H1 (cell line): Measurements from ENCODE around the gene FADS3. TPM values are rescaled to one million over a fixed set of nuclear protein-coding genes. Genes with fewer than 3 reads are reported as not detected.
"Not testable (repeated sequence)": the region's sequence is repeated elsewhere in the genome, so short reads cannot be mapped to it uniquely, and the experiment has no call there.

Experiments
- CTCF ChIA-PET: fragments of 300-600 bp; sonication (Branson Sonifier 250); formaldehyde crosslinking; loops from one replicate; lab custom pipeline; 2021; ENCODE audit not compliant: partially characterized antibody; lab: Charles Lee
- POLR2A ChIA-PET: fragments of 300-600 bp; sonication (Branson Sonifier 250); formaldehyde crosslinking; loops from one replicate; lab custom pipeline; 2021; ENCODE audit warnings: inconsistent platforms; ENCODE audit not compliant: partially characterized antibody; lab: Charles Lee
- DNase-seq, 2 experiments: peaks; one replicate each; pipeline versions ENCODE4 v3.0.0 to v3.0.0-alpha.2; 2010 to 2022; ENCODE audit warnings: low spot score in 2 of 2, low read depth in 1 of 2, mixed read lengths in 1 of 2
- FAIRE-seq: peaks from 2 replicates; lab custom pipeline; 2011; peaks lifted over from hg19 to GRCh38; lab: Jason Lieb, UNC
- H2AFZ ChIP-seq: 2 replicates; pipeline ENCODE4 v1.8.1; 2012; ENCODE audit warnings: low read length, inconsistent platforms
- H2AK5ac ChIP-seq: 2 replicates; pipeline ENCODE4 v1.6.1; 2013; ENCODE audit warnings: low read depth, low read length
- H2BK120ac ChIP-seq: replicated peaks from 2 replicates; pipeline ENCODE3; 2013; ENCODE audit warnings: low read depth, low read length, inconsistent platforms
- H2BK12ac ChIP-seq: 2 replicates; pipeline ENCODE4 v1.6.1; 2013; ENCODE audit warnings: low read depth, low read length
- H2BK15ac ChIP-seq: 2 replicates; pipeline ENCODE4 v1.6.1; 2013; ENCODE audit warnings: low read length
- H2BK20ac ChIP-seq: 2 replicates; pipeline ENCODE4 v1.6.1; 2013; ENCODE audit warnings: low read length
- H2BK5ac ChIP-seq: 2 replicates; pipeline ENCODE4 v1.6.1; 2013; ENCODE audit warnings: low read depth, low read length
- H3K14ac ChIP-seq: 2 replicates; pipeline ENCODE4 v1.6.1; 2013; ENCODE audit warnings: inconsistent platforms; ENCODE audit not compliant: insufficient read length
- H3K18ac ChIP-seq: 2 replicates; pipeline ENCODE4 v1.6.1; 2013; ENCODE audit warnings: low read length; ENCODE audit errors: extremely low read depth
- H3K23ac ChIP-seq: 2 replicates; pipeline ENCODE4 v1.6.1; 2013; ENCODE audit warnings: inconsistent platforms; ENCODE audit not compliant: insufficient read length
- H3K23me2 ChIP-seq: 2 replicates; pipeline ENCODE4 v1.6.1; 2013; ENCODE audit warnings: low read depth, low read length
- H3K27ac ChIP-seq: 2 replicates; pipeline ENCODE4 v1.6.1; 2011; ENCODE audit warnings: low read depth, low read length, inconsistent platforms
- H3K27me3 ChIP-seq, 4 experiments: replicated peaks in 1 of 4; 1 replicate in 1 of 4; 2 replicates in 3 of 4; pipeline versions ENCODE4 v1.6.1 to v1.8.1; 2011 to 2013; ENCODE audit warnings: low read length in 3 of 4, mild to moderate bottlenecking in 3 of 4, inconsistent platforms in 2 of 4, mixed read lengths in 2 of 4, moderate library complexity in 1 of 4; ENCODE audit not compliant: control insufficient read depth in 3 of 4, insufficient read depth in 3 of 4; ENCODE audit errors: extremely low read depth in 1 of 4
- H3K36me3 ChIP-seq, 4 experiments: 2 replicates each; pipeline versions ENCODE4 v1.6.1 to v1.8.1; 2011 to 2013; ENCODE audit warnings: mild to moderate bottlenecking in 4 of 4, low read length in 3 of 4, moderate library complexity in 2 of 4, control low read depth in 1 of 4, inconsistent platforms in 1 of 4; ENCODE audit not compliant: insufficient read depth in 4 of 4, control insufficient read depth in 2 of 4
- H3K4ac ChIP-seq: replicated peaks from 2 replicates; pipeline ENCODE3; 2013; ENCODE audit warnings: low read length, low read depth, mixed read lengths, inconsistent platforms; ENCODE audit not compliant: insufficient read length
- H3K4me1 ChIP-seq, 4 experiments: replicated peaks in 1 of 4; 1 replicate in 1 of 4; 2 replicates in 3 of 4; pipeline versions ENCODE4 v1.6.1 to v1.8.1; 2011 to 2013; ENCODE audit warnings: low read length in 3 of 4, inconsistent platforms in 2 of 4, mixed read lengths in 1 of 4; ENCODE audit not compliant: insufficient read depth in 4 of 4, control insufficient read depth in 3 of 4
- H3K4me2 ChIP-seq, 2 experiments: 2 replicates each; pipeline versions ENCODE4 v1.6.1 to v1.8.1; 2011 to 2013; ENCODE audit warnings: low read depth in 2 of 2, low read length in 2 of 2, control low read depth in 1 of 2, inconsistent platforms in 1 of 2, mild to moderate bottlenecking in 1 of 2; ENCODE audit not compliant: insufficient read depth in 1 of 2
- H3K4me3 ChIP-seq, 4 experiments: fragments of 200-600, 300-600 bp in 1 of 4; sonication (generic), shearing (Covaris generic), sonication (Bioruptor Twin) in 1 of 4; 2 replicates each; pipeline versions ENCODE4 v1.5.1 to v1.8.1; 2011 to 2016; ENCODE audit warnings: low read length in 4 of 4, low read depth in 3 of 4, control low read depth in 2 of 4, inconsistent platforms in 2 of 4, mild to moderate bottlenecking in 2 of 4, mixed read lengths in 1 of 4, moderate library complexity in 1 of 4; ENCODE audit not compliant: insufficient read depth in 2 of 4; ENCODE audit errors: extremely low read depth in 1 of 4
- H3K56ac ChIP-seq: replicated peaks from 2 replicates; pipeline ENCODE3; 2013; ENCODE audit warnings: low read depth, mild to moderate bottlenecking, mixed read lengths, low read length, inconsistent platforms; ENCODE audit not compliant: insufficient read length
- H3K79me1 ChIP-seq: 2 replicates; pipeline ENCODE4 v1.6.1; 2013; ENCODE audit warnings: low read depth, low read length, control low read depth
- H3K79me2 ChIP-seq, 2 experiments: 2 replicates each; pipeline versions ENCODE4 v1.6.1 to v1.8.1; 2012 to 2013; ENCODE audit warnings: low read length in 2 of 2, mild to moderate bottlenecking in 2 of 2, inconsistent platforms in 1 of 2; ENCODE audit not compliant: insufficient read depth in 2 of 2, control insufficient read depth in 1 of 2
- H3K9ac ChIP-seq, 4 experiments: replicated peaks in 1 of 4; 1 replicate in 1 of 4; 2 replicates in 3 of 4; pipeline versions ENCODE4 v1.6.1 to v1.8.1; 2011 to 2013; ENCODE audit warnings: low read depth in 3 of 4, low read length in 3 of 4, control low read depth in 2 of 4, mild to moderate bottlenecking in 2 of 4, moderate library complexity in 2 of 4, inconsistent platforms in 1 of 4; ENCODE audit errors: extremely low read depth in 1 of 4
- H3K9me3 ChIP-seq, 2 experiments: 2 replicates each; pipeline versions ENCODE4 v1.6.1 to v1.8.1; 2012 to 2013; ENCODE audit warnings: mild to moderate bottlenecking in 2 of 2, moderate library complexity in 2 of 2, control low read depth in 1 of 2, inconsistent platforms in 1 of 2, low read depth in 1 of 2, low read length in 1 of 2, mixed read lengths in 1 of 2; ENCODE audit not compliant: insufficient read depth in 2 of 2
- H4K20me1 ChIP-seq, 2 experiments: replicated peaks in 1 of 2; 2 replicates each; pipeline versions ENCODE3 to v1.8.1; 2011 to 2013; ENCODE audit warnings: inconsistent platforms in 2 of 2, low read length in 2 of 2, mild to moderate bottlenecking in 1 of 2; ENCODE audit not compliant: insufficient read depth in 2 of 2, control insufficient read depth in 1 of 2
- H4K5ac ChIP-seq: 2 replicates; pipeline ENCODE4 v1.6.1; 2013; ENCODE audit warnings: low read length, low read depth, mixed read lengths, inconsistent platforms; ENCODE audit not compliant: insufficient read length
- H4K8ac ChIP-seq: 2 replicates; pipeline ENCODE4 v1.8.0; 2013; ENCODE audit warnings: mild to moderate bottlenecking, moderate library complexity, low read length, inconsistent platforms; ENCODE audit not compliant: insufficient read depth; ENCODE audit errors: extremely low read depth
- H4K91ac ChIP-seq: replicated peaks from 2 replicates; pipeline ENCODE3; 2013; ENCODE audit warnings: low read length, mixed read lengths, inconsistent platforms; ENCODE audit not compliant: insufficient read length
- BCL11A ChIP-seq, 2 experiments: IDR thresholded peaks; one replicate each; pipeline ENCODE4 v1.6.1; 2011; ENCODE audit warnings: low read depth in 2 of 2, low read length in 2 of 2, mild to moderate bottlenecking in 2 of 2
- JUND ChIP-seq: IDR thresholded peaks from 2 replicates; pipeline ENCODE4 v1.6.1; 2011; ENCODE audit warnings: mild to moderate bottlenecking, improper control_type of control experiment, low read length
- KDM5A ChIP-seq: fragments of 200-600 bp; IDR thresholded peaks from 2 replicates; pipeline ENCODE4 v1.7.1; 2012; ENCODE audit warnings: mild to moderate bottlenecking, low read length, inconsistent platforms, mixed read lengths
- PHF8 ChIP-seq: fragments of 200-600 bp; sonication (generic); conservative IDR thresholded peaks from 2 replicates; pipeline ENCODE4 v1.7.1; 2012; ENCODE audit warnings: low read depth, mild to moderate bottlenecking, inconsistent platforms, low read length, moderate library complexity
- POLR2AphosphoS5 ChIP-seq: IDR thresholded peaks from 2 replicates; pipeline ENCODE4 v1.6.1; 2011; ENCODE audit warnings: low read depth, low read length
- SAP30 ChIP-seq: fragments of 300-600 bp; sonication (generic); IDR thresholded peaks from 2 replicates; pipeline ENCODE4 v1.7.1; 2012; ENCODE audit warnings: low read length, moderate library complexity, mild to moderate bottlenecking, inconsistent platforms; ENCODE audit not compliant: insufficient read depth, insufficient replicate concordance
- TCF12 ChIP-seq: IDR thresholded peaks from 2 replicates; pipeline ENCODE4 v1.6.1; 2011; ENCODE audit warnings: low read depth, mild to moderate bottlenecking, low read length
- WGBS, 2 experiments: shearing (Covaris generic) in 1 of 2; methylation state at CpG; one replicate each; pipeline versions ENCODE4 v1.1.6 to v1.1.7; 2013 to 2015; ENCODE audit warnings: low lambda C conversion rate in 2 of 2, mixed read lengths in 2 of 2, inconsistent platforms in 1 of 2, low coverage in 1 of 2, missing lambda C conversion rate in 1 of 2; ENCODE audit not compliant: insufficient replicate concordance in 2 of 2, insufficient coverage in 1 of 2, insufficient read length in 1 of 2; ENCODE audit errors: extremely low coverage in 1 of 2, missing lambda C conversion rate in 1 of 2; 5-methylcytosine and 5-hydroxymethylcytosine counted together
- polyA plus RNA-seq, 7 experiments: library from polyadenylated mRNA; depleted of rRNA in 3 of 7; stranded (reverse) in 5 of 7; unstranded in 2 of 7; fragments of >200 nt in 5 of 7; fragments of 200-250 nt in 2 of 7; gene quantifications; 1 replicate in 5 of 7; 2 replicates in 1 of 7; 4 replicates in 1 of 7; pipeline versions ENCODE4 v1.2.1 to v1.2.3, GENCODE V29; 2011 to 2013; ENCODE audit warnings: missing spikeins in 2 of 7, mixed read lengths in 2 of 7
- total RNA-seq: library from RNA; stranded (reverse); fragmentation: NEBNext Ultra II Directional; extraction: Animal tissue kit (Norgen Biotek cat#: 25700); gene quantifications from 2 replicates; pipeline ENCODE4 v1.2.1, GENCODE V29; 2021

FADS3 gene
- total and polyA plus RNA-seq, 2 of the 8 experiments (the other 6 are each of a cell fraction or from before 2014, with no cell fraction given) = 43.8 to 76.3 TPM

DNA sequence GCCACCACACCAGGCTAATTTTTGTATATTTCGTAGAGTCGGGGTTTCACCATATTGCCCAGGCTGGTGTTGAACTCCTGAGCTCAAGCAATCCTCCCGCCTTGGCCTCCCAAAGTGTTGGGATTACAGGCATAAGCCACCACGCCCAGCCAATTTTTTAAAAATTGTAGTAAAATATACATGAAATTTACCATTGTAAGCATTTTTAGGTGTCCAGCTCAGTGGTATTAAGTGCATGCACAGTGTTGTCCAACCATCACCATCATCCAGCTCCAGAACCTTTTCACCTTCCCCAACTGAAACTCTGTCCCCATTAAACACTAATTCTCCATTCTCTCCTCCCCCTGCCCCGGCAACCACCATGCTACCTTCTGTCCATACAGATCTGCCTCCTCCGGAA is 8.5 kb downstream of the FADS3 start (continued):
- no peak for TF ChIP-seq KDM5A
- no peak for TF ChIP-seq SAP30
- TF ChIP-seq PHF8 = no peak
- no peak for TF ChIP-seq BCL11A (IDR thresholded peaks at IDR 0.05; ENCODE audit: low read depth in 2 of 2, low read length in 2 of 2)
- no peak for TF ChIP-seq POLR2AphosphoS5
- no peak for TF ChIP-seq TCF12
- TF ChIP-seq JUND = no peak

DNA sequence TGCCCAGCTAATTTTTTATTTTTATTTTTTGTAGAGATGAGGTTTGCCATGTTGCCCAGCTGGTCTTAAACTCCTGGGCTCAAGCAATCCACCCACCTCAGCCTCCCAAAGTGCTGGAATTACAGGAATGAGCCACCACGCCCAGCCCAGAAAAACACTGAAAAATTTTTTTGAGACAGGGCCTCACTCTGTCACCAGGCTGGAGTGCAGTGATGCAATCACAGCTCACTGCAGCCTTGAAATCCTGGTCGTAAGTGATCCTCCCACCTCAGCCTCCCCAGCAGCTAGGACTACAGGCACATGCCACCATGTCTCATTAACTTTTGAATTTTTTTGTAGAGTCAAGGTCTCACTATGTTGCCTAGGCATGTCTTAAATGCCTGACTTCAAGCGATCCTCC is 9.1 kb downstream of the FADS3 start:
- not testable (repeated sequence) for H4K91ac ChIP-seq, H2BK120ac ChIP-seq, H3K23ac ChIP-seq, H3K27ac ChIP-seq, H3K18ac ChIP-seq, H3K14ac ChIP-seq, H4K20me1 ChIP-seq, H2AFZ ChIP-seq, H3K36me3 ChIP-seq, H3K27me3 ChIP-seq, H3K79me1 ChIP-seq, H2BK20ac ChIP-seq, H3K23me2 ChIP-seq, FAIRE-seq, H4K8ac ChIP-seq, H2BK5ac ChIP-seq, H3K9ac ChIP-seq, H3K4ac ChIP-seq, DNase-seq, H3K79me2 ChIP-seq, H3K9me3 ChIP-seq, H4K5ac ChIP-seq, H2BK15ac ChIP-seq, H3K4me2 ChIP-seq, H3K56ac ChIP-seq, H3K4me3 ChIP-seq
- Histone ChIP-seq H3K4me1 (peaks cover 0 to 17% (median 8%) of the 10 kb centered on the region in 4 experiments), H2AK5ac (0 out of 2 replicates have a peak overlapping the region, but pooled peaks have one; percentile 13), H2BK12ac (peak overlapping the region; percentile 17; the same call in 1 of the 2 replicates)
- CTCF ChIA-PET = interaction anchor here (0.6 to 13.5 kb wide), 10 partner anchors 8 to 236 kb away, joined by 3 to 172 read pairs (median 10); partner anchors contain the start of gene FADS3
- 87% methylated on average over 3 of the region's 3 CpGs; no CpG with 5 or more reads in 1 of the 2 experiments for WGBS, 2 experiments
- POLR2A ChIA-PET = interaction anchor here (1.2 to 4.1 kb wide), 4 partner anchors 8 to 67 kb away, joined by 3 to 15 read pairs (median 4); partner anchors contain the start of genes FADS1 and FADS2
